ENCODE data around the gene DLGAP4. TPM values are rescaled to one million over a fixed set of nuclear protein-coding genes. Genes with fewer than 3 reads are reported as not detected.

DLGAP4 gene
- total and polyA plus RNA-seq, 2 donors = 7.7 to 28.2 TPM

GRCh38 chr20:36541768-36542488 is 235.8 kb downstream of the DLGAP4 start:
- H3K9me3 ChIP-seq (ENCODE audit: control insufficient read depth in 2 of 2, insufficient read depth in 1 of 2, low read length in 1 of 2) = no peaks in the 10 kb centered on the region
- 83% methylated on average over 14 of the region's 14 CpGs for WGBS
- H3K36me3 ChIP-seq (ENCODE audit: control insufficient read depth in 2 of 2, insufficient read depth in 2 of 2, low read length in 1 of 2) = no peaks in the 10 kb centered on the region
- no peak for DNase-seq (ENCODE audit: low read depth in 6 of 9, low spot score in 9 of 9)
- H3K27me3 ChIP-seq (ENCODE audit: control insufficient read depth in 2 of 2, insufficient read depth in 1 of 2, low read length in 1 of 2) = peaks cover 0 to 20% of the 10 kb centered on the region in 2 donors
- peaks cover 2 to 4% of the 10 kb centered on the region in 2 donors for H3K4me1 ChIP-seq (ENCODE audit: control insufficient read depth in 2 of 2, insufficient read depth in 2 of 2, low read length in 2 of 2)
- H3K4me3 ChIP-seq (ENCODE audit: low read length in 2 of 2) = peak overlapping the region; percentile 10 to 30
- peak overlapping the region in 1 of 2 donors; percentile 36 for H3K27ac ChIP-seq (ENCODE audit: low read depth in 1 of 2, low read length in 1 of 2)

- no peak overlapping the region for H3K27ac ChIP-seq (ENCODE audit: low read depth in 1 of 2, low read length in 1 of 2)
- H3K4me3 ChIP-seq (ENCODE audit: low read length in 2 of 2) = no peak overlapping the region
- DNase-seq (ENCODE audit: low read depth in 6 of 9, low spot score in 9 of 9) = no peak
- H3K36me3 ChIP-seq (ENCODE audit: control insufficient read depth in 2 of 2, insufficient read depth in 2 of 2, low read length in 1 of 2) = no peaks in the 10 kb centered on the region
- no peaks in the 10 kb centered on the region for H3K9me3 ChIP-seq (ENCODE audit: control insufficient read depth in 2 of 2, insufficient read depth in 1 of 2, low read length in 1 of 2)
- H3K27me3 ChIP-seq (ENCODE audit: control insufficient read depth in 2 of 2, insufficient read depth in 1 of 2, low read length in 1 of 2) = peaks cover 0 to 20% of the 10 kb centered on the region in 2 donors
- 97% methylated on average over 10 of the region's 10 CpGs for WGBS
- peaks cover 2 to 4% of the 10 kb centered on the region in 2 donors for H3K4me1 ChIP-seq (ENCODE audit: control insufficient read depth in 2 of 2, insufficient read depth in 2 of 2, low read length in 2 of 2)
These were observed 236.5 kb downstream of the DLGAP4 start for GRCh38 chr20:36542516-36543183.

GRCh38 chr20:36543184-36544133 is 237.3 kb downstream of the DLGAP4 start:
- 96% methylated on average over 14 of the region's 14 CpGs for WGBS
- no peaks in the 10 kb centered on the region for H3K9me3 ChIP-seq (ENCODE audit: control insufficient read depth in 2 of 2, insufficient read depth in 1 of 2, low read length in 1 of 2)
- no peak overlapping the region for H3K27ac ChIP-seq (ENCODE audit: low read depth in 1 of 2, low read length in 1 of 2)
- peaks cover 0 to 20% of the 10 kb centered on the region in 2 donors for H3K27me3 ChIP-seq (ENCODE audit: control insufficient read depth in 2 of 2, insufficient read depth in 1 of 2, low read length in 1 of 2)
- no peaks in the 10 kb centered on the region for H3K36me3 ChIP-seq (ENCODE audit: control insufficient read depth in 2 of 2, insufficient read depth in 2 of 2, low read length in 1 of 2)
- no peak for DNase-seq (ENCODE audit: low read depth in 6 of 9, low spot score in 9 of 9)
- H3K4me1 ChIP-seq (ENCODE audit: control insufficient read depth in 2 of 2, insufficient read depth in 2 of 2, low read length in 2 of 2) = peaks cover 2 to 4% of the 10 kb centered on the region in 2 donors
- H3K4me3 ChIP-seq (ENCODE audit: low read length in 2 of 2) = no peak overlapping the region

- Histone ChIP-seq H3K27me3 (ENCODE audit: control insufficient read depth in 2 of 2, insufficient read depth in 1 of 2, low read length in 1 of 2) (peaks cover 0 to 20% of the 10 kb centered on the region in 2 donors), H3K27ac (ENCODE audit: low read depth in 1 of 2, low read length in 1 of 2) (peak overlapping the region in 1 of 2 donors; percentile 15), H3K9me3 (ENCODE audit: control insufficient read depth in 2 of 2, insufficient read depth in 1 of 2, low read length in 1 of 2) (no peaks in the 10 kb centered on the region), H3K36me3 (ENCODE audit: control insufficient read depth in 2 of 2, insufficient read depth in 2 of 2, low read length in 1 of 2) (no peaks in the 10 kb centered on the region), H3K4me3 (ENCODE audit: low read length in 2 of 2) (no peak overlapping the region), H3K4me1 (ENCODE audit: control insufficient read depth in 2 of 2, insufficient read depth in 2 of 2, low read length in 2 of 2) (peaks cover 2 to 4% of the 10 kb centered on the region in 2 donors)
- 96% methylated on average over 15 of the region's 15 CpGs for WGBS
- DNase-seq (ENCODE audit: low read depth in 6 of 9, low spot score in 9 of 9) = no peak
These were observed 238.2 kb downstream of the DLGAP4 start for GRCh38 chr20:36544134-36545018.

GRCh38 chr20:36546111-36546736 is 240.1 kb downstream of the DLGAP4 start:
- H3K9me3 ChIP-seq (ENCODE audit: control insufficient read depth in 2 of 2, insufficient read depth in 1 of 2, low read length in 1 of 2) = no peaks in the 10 kb centered on the region
- peaks cover 0 to 10% of the 10 kb centered on the region in 2 donors for H3K27me3 ChIP-seq (ENCODE audit: control insufficient read depth in 2 of 2, insufficient read depth in 1 of 2, low read length in 1 of 2)
- H3K4me3 ChIP-seq (ENCODE audit: low read length in 2 of 2) = no peak overlapping the region
- 91% methylated on average over 14 of the region's 14 CpGs for WGBS
- peaks cover 0 to 3% of the 10 kb centered on the region in 2 donors for H3K36me3 ChIP-seq (ENCODE audit: control insufficient read depth in 2 of 2, insufficient read depth in 2 of 2, low read length in 1 of 2)
- no peak for DNase-seq (ENCODE audit: low read depth in 6 of 9, low spot score in 9 of 9)
- H3K4me1 ChIP-seq (ENCODE audit: control insufficient read depth in 2 of 2, insufficient read depth in 2 of 2, low read length in 2 of 2) = peaks cover 2 to 4% of the 10 kb centered on the region in 2 donors
- no peak overlapping the region for H3K27ac ChIP-seq (ENCODE audit: low read depth in 1 of 2, low read length in 1 of 2)

DNA sequence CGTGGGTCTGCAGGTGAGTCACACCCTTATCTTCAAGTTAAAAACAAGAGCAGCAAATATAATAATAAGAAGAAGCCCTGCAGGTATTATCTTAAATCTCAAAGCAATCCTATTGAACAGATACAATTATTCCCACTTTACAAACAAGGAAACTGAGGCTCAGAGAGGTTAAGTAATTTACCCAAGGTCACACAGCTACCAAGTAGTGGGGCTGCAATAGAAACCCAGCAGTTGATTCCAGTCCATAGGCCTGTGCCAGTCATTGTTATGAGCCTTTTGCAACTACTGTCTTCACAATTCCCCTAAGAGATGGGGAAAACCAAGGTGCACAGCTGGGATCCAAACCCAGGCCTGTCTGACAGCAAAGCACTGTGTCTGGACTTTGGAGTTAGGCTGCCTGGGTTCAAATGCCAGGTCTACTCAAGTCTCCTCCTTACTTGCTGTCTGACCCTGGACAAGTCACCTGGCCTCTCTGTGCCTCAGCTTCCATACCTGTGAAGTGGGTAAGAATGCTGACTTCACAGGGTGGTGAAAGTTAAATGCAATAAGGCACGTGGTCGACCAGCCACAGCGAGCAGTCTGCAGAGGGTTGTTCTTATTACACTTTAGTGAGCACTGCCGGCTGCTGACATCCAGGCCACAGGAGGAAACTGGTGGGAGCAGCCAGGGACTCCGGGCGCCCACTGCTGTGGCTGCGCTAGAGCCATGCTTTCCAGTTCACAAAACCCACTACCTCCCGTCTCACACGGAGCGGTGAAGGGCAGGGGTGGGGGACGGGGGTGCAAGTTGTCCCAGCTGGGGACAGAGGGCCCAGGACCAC is 241.3 kb downstream of the DLGAP4 start:
- no peaks in the 10 kb centered on the region for H3K27me3 ChIP-seq (ENCODE audit: control insufficient read depth in 2 of 2, insufficient read depth in 1 of 2, low read length in 1 of 2)
- WGBS = 94% methylated on average over 12 of the region's 12 CpGs
- H3K4me1 ChIP-seq (ENCODE audit: control insufficient read depth in 2 of 2, insufficient read depth in 2 of 2, low read length in 2 of 2) = no peaks in the 10 kb centered on the region
- no peak overlapping the region for H3K4me3 ChIP-seq (ENCODE audit: low read length in 2 of 2)
- H3K9me3 ChIP-seq (ENCODE audit: control insufficient read depth in 2 of 2, insufficient read depth in 1 of 2, low read length in 1 of 2) = no peaks in the 10 kb centered on the region
- no peak overlapping the region for H3K27ac ChIP-seq (ENCODE audit: low read depth in 1 of 2, low read length in 1 of 2)
- no peak for DNase-seq (ENCODE audit: low read depth in 6 of 9, low spot score in 9 of 9)
- peaks cover 0 to 3% of the 10 kb centered on the region in 2 donors for H3K36me3 ChIP-seq (ENCODE audit: control insufficient read depth in 2 of 2, insufficient read depth in 2 of 2, low read length in 1 of 2)

DNA sequence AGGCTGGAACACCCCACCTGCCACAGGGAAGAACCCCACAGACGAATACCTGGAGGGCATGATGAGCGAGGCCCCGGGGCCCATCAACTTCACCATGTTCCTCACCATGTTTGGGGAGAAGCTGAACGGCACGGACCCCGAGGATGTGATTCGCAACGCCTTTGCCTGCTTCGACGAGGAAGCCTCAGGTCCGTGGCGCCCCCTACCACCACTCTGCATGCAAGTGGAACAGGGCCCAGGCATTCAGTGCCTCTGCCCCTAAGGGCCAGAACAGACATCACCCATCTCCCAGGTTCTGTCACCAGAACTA is 241.8 kb downstream of the DLGAP4 start:
- H3K27ac ChIP-seq (ENCODE audit: low read depth in 1 of 2, low read length in 1 of 2) = no peak overlapping the region
- H3K27me3 ChIP-seq (ENCODE audit: control insufficient read depth in 2 of 2, insufficient read depth in 1 of 2, low read length in 1 of 2) = no peaks in the 10 kb centered on the region
- no peaks in the 10 kb centered on the region for H3K9me3 ChIP-seq (ENCODE audit: control insufficient read depth in 2 of 2, insufficient read depth in 1 of 2, low read length in 1 of 2)
- WGBS = 88% methylated on average over 12 of the region's 12 CpGs
- H3K4me3 ChIP-seq (ENCODE audit: low read length in 2 of 2) = no peak overlapping the region
- no peak for DNase-seq (ENCODE audit: low read depth in 6 of 9, low spot score in 9 of 9)
- no peaks in the 10 kb centered on the region for H3K4me1 ChIP-seq (ENCODE audit: control insufficient read depth in 2 of 2, insufficient read depth in 2 of 2, low read length in 2 of 2)
- H3K36me3 ChIP-seq (ENCODE audit: control insufficient read depth in 2 of 2, insufficient read depth in 2 of 2, low read length in 1 of 2) = peaks cover 0 to 3% of the 10 kb centered on the region in 2 donors

Data from thymus (tissue), 11 donors.